Transverse colon (tissue), 4 donors: Measurements from ENCODE around the gene ZNF574. TPM values are rescaled to one million over a fixed set of nuclear protein-coding genes. Genes with fewer than 3 reads are reported as not detected.
A peak's percentile ranks its signal among the peaks of the same experiment; 100 is the strongest.

Experiments used
- DNase-seq: peaks from one replicate; pipeline ENCODE4 v3.0.0-alpha.2; 2019
- H3K27ac ChIP-seq, 4 donors: fragments of 200-600 bp; sonication (generic); 2 replicates each; pipeline ENCODE4 v1.5.1; 2016 to 2018; ENCODE audit warnings: inconsistent platforms in 4 of 4
- H3K27me3 ChIP-seq: fragments of 200-600 bp; sonication (generic); 2 replicates; pipeline ENCODE4 v1.5.1; 2017; ENCODE audit warnings: inconsistent platforms
- H3K36me3 ChIP-seq, 4 donors: fragments of 200-600 bp; sonication (generic); 2 replicates each; pipeline ENCODE4 v1.5.1; 2017 to 2019; ENCODE audit warnings: inconsistent platforms in 4 of 4
- H3K4me1 ChIP-seq, 4 donors: fragments of 200-600 bp; sonication (generic); 2 replicates each; pipeline ENCODE4 v1.5.1; 2017 to 2020; ENCODE audit warnings: inconsistent platforms in 4 of 4
- H3K4me3 ChIP-seq, 4 donors: fragments of 200-600 bp; sonication (generic); 1 replicate in 1 of 4; 2 replicates in 3 of 4; pipeline versions ENCODE4 v1.5.1 to v1.6.1; 2017 to 2019; ENCODE audit warnings: inconsistent platforms in 4 of 4
- H3K9me3 ChIP-seq, 2 donors: fragments of 200-600 bp; sonication (generic); 2 replicates each; pipeline ENCODE4 v1.5.1; 2017 to 2019; ENCODE audit warnings: inconsistent platforms in 2 of 2
- CTCF ChIP-seq, 5 experiments: fragments of 200-600 bp in 3 of 5; fragments of 450-650 bp in 2 of 5; sonication (generic) in 3 of 5; IDR thresholded peaks; 1 replicate in 2 of 5; 2 replicates in 3 of 5; pipeline ENCODE4 v1.5.1; 2016 to 2017; ENCODE audit warnings: antibody characterized with exemption in 5 of 5, inconsistent platforms in 3 of 5, mild to moderate bottlenecking in 2 of 5, moderate library complexity in 1 of 5
- EP300 ChIP-seq: sonication (generic); formaldehyde crosslinking; IDR thresholded peaks from one replicate; pipeline ENCODE4 v1.6.1; 2017; ENCODE audit warnings: antibody characterized with exemption, low read depth
- POLR2A ChIP-seq: fragments of 450-650 bp; IDR thresholded peaks from one replicate; pipeline ENCODE4 v1.6.1; 2016; ENCODE audit warnings: antibody characterized with exemption, mild to moderate bottlenecking, moderate library complexity
- POLR2AphosphoS5 ChIP-seq, 3 donors: sonication (generic); formaldehyde crosslinking; IDR thresholded peaks; one replicate each; pipeline ENCODE4 v1.6.1; 2016; ENCODE audit warnings: antibody characterized with exemption in 3 of 3
- WGBS, 2 donors: methylation state at CpG; one replicate each; pipeline ENCODE4 v1.1.5; 2018; ENCODE audit warnings: low coverage in 1 of 2; 5-methylcytosine and 5-hydroxymethylcytosine counted together
- in situ Hi-C, 4 donors: fragments of 200-750 bp; cut with MboI; loops; one replicate each; pipeline versions ENCODE4 v1.15.0 to v1.15.1; 2017; ENCODE audit warnings: low sequenced_read_pairs in 3 of 4, low pct_ligation_motif_present in 1 of 4, low pct_unique_long_range_greater_than_20kb in 1 of 4
- intact Hi-C: fragments of 100-400 bp; cut with DNase I; formaldehyde crosslinking; loops from one replicate; pipeline ENCODE4 v1.15.1; 2023; ENCODE audit warnings: low total_unique reads
- total RNA-seq, 4 donors: library from RNA; depleted of rRNA; stranded (reverse); fragments of >200 nt; gene quantifications; one replicate each; pipeline ENCODE4 v1.1.0, GENCODE V29; 2016

ZNF574 gene
- total RNA-seq, 4 donors from 2014 or later, result 8.0 to 18.7 (median 16.5) TPM

GRCh38 chr19:42088471-42089190 is 12.7 kb downstream of the ZNF574 start:
- Histone ChIP-seq H3K9me3 (no peaks in the 10 kb centered on the region), H3K27ac (peak overlapping the region; percentile 50 to 57 (median 54)), H3K4me3 (no peak overlapping the region), H3K4me1 (peaks cover 12 to 20% (median 16%) of the 10 kb centered on the region in 4 donors), H3K27me3 (no peaks in the 10 kb centered on the region), H3K36me3 (no peaks in the 10 kb centered on the region)
- WGBS, 2 donors, result 44 to 58% methylated on average over 3 to 18 of the region's 18 CpGs
- no peak for TF ChIP-seq CTCF (IDR thresholded peaks at IDR 0.05)
- no peak for TF ChIP-seq POLR2AphosphoS5 (IDR thresholded peaks at IDR 0.05)
- no peak for TF ChIP-seq EP300
- TF ChIP-seq POLR2A, result no peak
- intact Hi-C loops, result no loop called here
- in situ Hi-C loops, result no loop called here
- no peak for DNase-seq

GRCh38 chr19:42089191-42089750 is 13.3 kb downstream of the ZNF574 start:
- Histone ChIP-seq H3K4me1 (peaks cover 12 to 23% (median 19%) of the 10 kb centered on the region in 4 donors), H3K9me3 (no peaks in the 10 kb centered on the region), H3K4me3 (no peak overlapping the region), H3K27me3 (no peaks in the 10 kb centered on the region), H3K27ac (peak overlapping the region; percentile 50 to 57 (median 54)), H3K36me3 (no peaks in the 10 kb centered on the region)
- intact Hi-C loops (no loop called here), in situ Hi-C loops (no loop called here)
- DNase-seq, result no peak
- TF ChIP-seq POLR2AphosphoS5 (IDR thresholded peaks at IDR 0.05) (no peak), POLR2A (no peak), EP300 (no peak), CTCF (IDR thresholded peaks at IDR 0.05) (no peak)
- 59 to 82% methylated on average over 4 to 13 of the region's 13 CpGs for WGBS, 2 donors

- intact Hi-C loops, result no loop called here
- in situ Hi-C loops, result no loop called here
- WGBS, 2 donors, result 79 to 88% methylated on average over 5 to 13 of the region's 13 CpGs
Measured at GRCh38 chr19:42089772-42090171, 13.8 kb downstream of the ZNF574 start.

More at GRCh38 chr19:42089772-42090171, 13.8 kb downstream of the ZNF574 start:
- peak overlapping the region in 1 of 4 donors; percentile 61 for H3K27ac ChIP-seq
- no peaks in the 10 kb centered on the region for H3K9me3 ChIP-seq
- TF ChIP-seq POLR2AphosphoS5 (IDR thresholded peaks at IDR 0.05), result no peak
- no peak for TF ChIP-seq POLR2A
- no peak for TF ChIP-seq CTCF (IDR thresholded peaks at IDR 0.05)
- no peak for TF ChIP-seq EP300
- no peak overlapping the region for H3K4me3 ChIP-seq
- no peaks in the 10 kb centered on the region for H3K27me3 ChIP-seq
- peaks cover 12 to 23% (median 20%) of the 10 kb centered on the region in 4 donors for H3K4me1 ChIP-seq
- no peak for DNase-seq
- no peaks in the 10 kb centered on the region for H3K36me3 ChIP-seq
